AG08396 (cell line): Measurements from ENCODE around the gene SLC2A11.
"Not testable (repeated sequence)": the region's sequence is repeated elsewhere in the genome, so short reads cannot be mapped to it uniquely, and the experiment has no call there.

Experiments
- DNase-seq: peaks from one replicate; pipeline ENCODE4 v3.0.0; 2012; ENCODE audit warnings: low spot score, mixed read lengths

Gene SLC2A11

DNA sequence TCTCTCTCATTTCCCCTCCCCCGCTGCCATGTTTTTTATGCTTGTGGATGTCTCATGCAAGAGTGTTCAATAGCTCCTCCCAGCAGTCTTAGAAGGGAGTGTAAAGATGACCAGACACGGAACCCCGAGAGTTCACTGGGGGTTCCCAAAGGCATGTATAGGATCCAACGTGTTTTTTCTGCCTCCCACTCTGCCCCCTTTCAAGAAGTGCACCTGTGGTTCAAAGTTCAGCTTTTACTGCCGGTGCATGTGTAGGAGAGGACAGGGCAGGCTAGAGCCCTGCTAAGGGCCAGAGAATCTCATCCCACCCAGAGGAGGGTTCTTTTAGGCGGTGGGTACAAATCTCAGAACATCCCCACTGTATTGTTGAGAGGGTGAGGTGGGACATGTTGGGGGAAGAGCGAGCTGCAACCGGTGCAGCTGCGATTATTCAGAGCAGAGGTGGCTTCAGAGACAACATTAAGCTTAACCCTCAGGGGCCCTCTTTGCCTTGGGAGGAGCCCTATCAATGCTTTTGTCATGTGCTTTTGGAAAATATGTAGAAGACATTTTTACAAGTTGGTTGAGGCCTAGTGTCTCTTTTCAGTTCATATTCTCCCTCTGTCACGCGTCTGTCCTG lies 51.0 kb downstream of the SLC2A11 start:
- DNase-seq, result no peak

DNA sequence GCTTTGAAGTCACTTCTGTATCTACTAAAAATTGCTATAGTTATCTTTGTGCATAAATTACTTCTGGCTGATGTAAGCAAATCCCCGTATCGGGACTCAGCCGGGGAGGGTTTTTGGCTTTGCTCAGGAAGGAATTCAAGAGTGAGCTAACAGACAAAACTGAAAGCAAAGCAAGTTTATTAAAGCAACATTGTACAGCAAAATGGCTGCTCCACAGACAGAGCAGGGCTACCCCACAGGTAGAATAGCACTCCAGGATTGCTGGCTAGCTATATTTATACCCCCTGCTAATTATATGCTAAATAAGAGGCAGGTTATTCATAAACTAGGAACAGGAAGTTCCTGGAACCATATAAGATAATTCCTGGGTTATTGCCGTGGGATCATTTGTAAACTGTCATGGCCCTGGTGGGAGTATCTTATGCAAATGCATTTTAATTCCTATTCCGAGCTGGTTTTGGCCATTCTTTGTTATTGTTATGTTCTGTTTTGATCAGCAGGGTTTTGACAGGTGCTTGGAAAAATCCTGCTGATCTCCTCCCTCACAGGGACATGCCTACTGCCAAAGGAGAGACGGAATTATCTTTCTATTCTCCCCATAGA lies 51.7 kb downstream of the SLC2A11 start:
- DNase-seq, result no peak

DNA sequence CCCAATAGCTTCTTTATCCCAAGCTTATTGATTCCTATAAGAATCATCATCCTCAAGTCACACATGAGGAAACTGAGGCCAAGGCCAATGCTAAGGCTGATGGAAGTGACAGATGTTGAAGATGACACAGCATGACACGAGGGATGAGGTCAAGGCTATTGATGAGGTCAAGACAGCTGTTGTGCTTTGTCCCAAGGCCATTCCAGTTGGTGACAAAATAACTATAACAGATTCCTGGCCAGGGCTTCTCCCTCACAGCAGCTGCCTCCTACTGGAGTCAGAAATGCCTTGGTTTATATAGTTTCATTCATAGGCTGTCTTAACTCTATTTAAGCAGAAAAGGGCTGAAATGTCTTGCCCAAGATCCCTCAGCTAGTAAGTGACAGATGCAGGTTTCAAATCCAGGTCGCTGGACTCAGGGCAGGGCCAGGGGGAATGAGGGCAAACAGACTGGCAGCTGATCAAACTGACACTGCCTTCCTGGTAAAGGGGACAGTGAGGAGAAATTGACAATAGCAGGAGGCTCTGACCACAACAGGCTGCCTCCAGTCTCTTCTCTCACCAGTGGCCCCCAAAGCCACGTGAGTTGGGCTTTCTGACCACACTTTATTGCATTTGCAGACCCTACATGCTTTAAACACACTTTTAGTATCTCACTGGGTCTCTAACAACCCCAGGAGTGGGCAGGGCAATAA lies 53.0 kb downstream of the SLC2A11 start:
- no peak for DNase-seq

DNA sequence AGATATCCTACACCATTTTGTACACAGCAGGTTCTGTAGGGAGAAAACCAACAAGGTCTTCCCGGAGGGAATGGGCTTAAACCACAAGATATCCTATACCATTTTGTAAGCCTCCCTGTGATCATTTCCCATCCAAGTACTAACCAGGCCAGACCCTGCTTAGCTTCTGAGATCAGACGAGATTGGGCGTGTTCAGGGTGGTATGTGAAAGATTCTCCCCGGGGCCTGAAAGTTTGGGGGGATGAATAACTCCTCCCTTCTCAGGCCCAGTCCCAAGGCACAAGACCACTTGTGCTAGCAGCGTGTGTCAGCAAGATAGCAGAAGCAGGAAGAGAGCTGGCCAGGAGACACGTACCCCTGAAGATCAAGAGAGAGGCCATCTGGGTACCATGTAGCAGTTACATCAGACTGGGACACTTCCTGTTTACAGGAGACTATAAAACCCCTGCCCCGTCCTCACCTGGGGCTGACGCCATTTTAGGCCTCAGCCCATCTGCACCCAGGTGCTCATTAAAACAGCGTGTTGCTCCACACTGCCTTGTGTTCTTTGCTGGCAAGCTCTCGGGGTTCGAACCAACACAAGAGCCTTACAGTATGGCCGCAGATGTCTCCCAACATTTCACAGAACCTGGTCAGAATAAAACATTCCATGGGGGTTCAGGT lies 53.8 kb downstream of the SLC2A11 start:
- no peak for DNase-seq

DNA sequence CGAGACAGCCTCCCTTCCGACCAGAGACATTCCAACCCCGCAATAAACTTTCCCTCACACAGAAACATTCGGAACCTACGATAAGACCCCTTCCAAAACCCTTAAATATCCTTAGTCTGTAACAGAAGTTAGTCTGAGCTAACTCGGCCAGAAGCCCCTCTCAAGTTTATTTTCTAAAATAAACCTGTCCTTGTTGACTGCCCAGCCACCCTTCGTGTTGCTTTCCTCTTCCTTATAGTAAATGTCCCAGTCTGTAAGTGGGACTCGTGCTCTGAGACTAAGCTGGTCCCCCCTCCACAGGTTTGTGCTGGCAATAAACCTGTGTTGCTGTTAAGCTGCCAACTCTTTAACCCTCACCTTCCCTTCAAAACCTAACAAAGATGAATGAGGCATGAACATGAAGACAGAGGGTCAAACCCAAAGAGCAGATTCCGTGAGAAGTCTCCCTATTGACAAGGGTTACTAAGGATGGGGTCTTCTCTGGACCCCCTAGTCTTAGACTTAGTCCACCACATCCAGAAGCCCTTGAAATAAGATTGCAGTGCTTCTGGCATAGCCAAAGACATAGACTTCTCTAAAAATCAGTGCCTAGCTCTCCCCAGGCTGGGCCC lies 54.7 kb downstream of the SLC2A11 start:
- DNase-seq, result no peak

DNA sequence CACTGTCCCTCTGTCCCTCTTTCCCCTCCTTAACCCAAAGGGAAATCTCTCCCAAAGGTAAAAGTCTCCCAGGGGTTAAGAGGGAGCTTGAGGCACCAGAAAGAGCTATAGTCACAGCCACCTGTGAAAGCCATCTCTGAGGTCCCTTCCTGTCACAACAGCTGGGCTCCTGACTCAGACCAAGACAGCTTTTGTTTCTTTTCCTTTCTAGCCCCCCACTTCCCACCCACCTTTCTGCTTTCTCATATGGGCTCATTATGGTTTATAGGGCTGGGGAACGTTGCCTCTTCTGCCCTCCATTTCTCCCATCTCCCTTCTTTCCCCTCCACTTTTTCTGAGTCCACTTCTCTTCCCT lies 55.6 kb downstream of the SLC2A11 start:
- DNase-seq, result no peak

DNA sequence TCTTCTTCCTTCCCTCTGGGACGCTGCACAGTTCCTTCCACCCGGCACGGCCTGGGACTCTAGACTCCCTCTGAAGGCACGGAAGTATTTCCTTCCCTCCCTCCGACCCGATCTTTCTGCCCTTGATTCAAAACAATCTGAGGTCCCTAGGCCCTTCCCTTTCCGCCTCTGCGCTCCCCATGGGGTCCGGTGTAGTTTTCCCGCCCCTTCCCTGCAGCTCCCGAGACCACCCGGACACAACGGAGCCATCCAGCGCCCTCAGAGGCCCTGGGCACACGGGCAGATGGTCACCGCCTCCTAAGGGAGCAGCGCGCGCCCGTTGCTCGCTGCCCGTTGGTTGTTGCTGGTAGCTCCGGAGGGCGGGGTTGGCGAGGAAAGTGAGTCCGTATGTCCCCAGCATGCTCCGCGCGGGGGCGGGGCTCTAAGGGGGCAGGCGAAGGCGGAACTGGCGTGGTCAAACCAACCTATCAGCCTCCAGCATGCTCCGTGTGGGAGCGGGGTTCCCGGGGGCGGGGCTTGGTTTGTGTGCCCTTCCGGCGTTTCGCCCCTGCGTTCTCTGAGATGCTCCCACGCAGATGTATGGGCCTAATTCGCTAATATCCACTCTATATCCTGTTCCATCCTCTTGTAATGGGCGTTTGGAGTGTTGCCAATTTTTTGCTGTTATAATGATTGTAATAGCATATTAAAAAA lies 56.1 kb downstream of the SLC2A11 start:
- DNase-seq, result peak; percentile 97

DNA sequence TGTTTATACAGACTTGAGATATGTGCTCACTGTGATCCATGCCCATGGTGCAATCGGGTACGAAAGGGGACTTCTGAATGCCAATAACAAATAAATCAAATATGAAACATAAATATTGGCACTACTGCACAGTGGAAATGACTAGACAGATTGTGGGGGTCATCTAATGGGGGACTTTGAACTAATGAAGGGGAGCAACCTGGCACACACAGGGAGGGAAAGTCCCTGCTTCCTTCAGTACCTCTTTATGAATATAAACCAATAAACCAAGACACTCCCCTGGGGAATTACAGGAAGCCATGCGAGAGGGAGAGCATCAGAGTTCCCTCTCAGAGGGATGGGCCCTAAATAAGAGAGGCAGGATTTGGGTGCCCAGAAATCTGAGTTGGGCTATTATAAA lies 57.6 kb downstream of the SLC2A11 start:
- DNase-seq, result no peak

DNA sequence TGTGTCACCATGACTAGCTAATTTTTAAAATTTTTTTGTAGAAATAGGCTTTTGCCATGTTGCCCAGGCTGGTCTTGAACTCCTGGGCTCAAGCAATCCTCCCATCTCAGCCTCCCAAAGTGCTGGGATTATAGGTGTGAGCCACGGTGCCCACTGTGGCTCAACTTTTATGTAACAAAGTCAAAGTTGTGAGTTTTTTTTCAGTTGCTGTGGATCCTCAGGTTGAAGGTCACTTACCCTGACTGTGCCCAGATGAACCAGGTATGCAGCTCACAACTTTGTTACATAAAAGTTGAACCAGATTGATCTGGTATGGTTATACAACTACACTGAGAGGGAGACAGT lies 62.6 kb downstream of the SLC2A11 start:
- DNase-seq, result not testable (repeated sequence)

DNA sequence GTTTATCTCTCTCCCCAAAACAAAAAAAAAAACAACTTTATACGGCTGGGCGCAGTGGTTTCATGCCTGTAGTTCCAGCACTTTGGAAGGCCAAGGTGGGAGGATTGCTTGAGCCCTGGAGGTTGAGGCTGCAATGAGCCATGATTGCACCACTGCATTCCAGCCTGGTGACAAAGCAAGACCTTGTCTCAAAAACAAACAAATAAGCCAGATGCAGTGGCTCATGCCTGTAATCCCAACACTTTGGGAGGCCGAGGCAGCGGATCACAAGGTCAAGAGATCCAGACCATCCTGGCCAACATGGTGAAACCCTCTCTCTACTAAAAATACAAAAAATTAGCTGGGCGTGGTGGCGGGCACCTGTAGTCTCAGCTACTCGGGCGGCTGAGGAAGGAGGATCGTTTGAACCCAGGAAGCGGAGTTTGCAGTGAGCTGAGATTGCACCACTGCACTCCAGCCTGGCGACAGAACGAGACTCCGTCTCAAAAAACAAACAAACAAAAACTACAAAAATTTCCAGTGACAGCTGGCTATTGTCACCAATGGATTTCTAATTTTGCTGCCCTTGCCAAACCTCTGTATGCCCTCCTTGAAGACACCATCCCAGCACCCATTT lies 64.0 kb downstream of the SLC2A11 start:
- not testable (repeated sequence) for DNase-seq

DNA sequence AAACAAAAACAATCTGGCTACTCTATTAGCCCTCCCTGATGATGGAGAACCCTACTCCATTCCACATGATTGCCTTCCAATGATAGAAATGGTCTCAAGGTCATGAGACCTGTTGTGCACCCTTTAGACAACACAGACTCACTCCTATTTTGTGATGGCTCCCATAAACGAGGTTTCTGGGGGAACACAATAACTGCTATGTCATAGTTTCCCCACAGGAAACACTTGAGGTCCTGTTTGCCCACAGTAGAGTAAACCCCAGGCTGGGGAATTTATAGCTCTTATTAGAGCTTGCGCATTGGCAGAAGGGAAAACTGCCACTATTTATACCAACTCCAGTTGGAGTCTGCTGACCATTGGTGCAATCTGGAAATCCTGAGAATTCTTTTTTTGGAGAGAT lies 65.2 kb downstream of the SLC2A11 start:
- no peak for DNase-seq

DNA sequence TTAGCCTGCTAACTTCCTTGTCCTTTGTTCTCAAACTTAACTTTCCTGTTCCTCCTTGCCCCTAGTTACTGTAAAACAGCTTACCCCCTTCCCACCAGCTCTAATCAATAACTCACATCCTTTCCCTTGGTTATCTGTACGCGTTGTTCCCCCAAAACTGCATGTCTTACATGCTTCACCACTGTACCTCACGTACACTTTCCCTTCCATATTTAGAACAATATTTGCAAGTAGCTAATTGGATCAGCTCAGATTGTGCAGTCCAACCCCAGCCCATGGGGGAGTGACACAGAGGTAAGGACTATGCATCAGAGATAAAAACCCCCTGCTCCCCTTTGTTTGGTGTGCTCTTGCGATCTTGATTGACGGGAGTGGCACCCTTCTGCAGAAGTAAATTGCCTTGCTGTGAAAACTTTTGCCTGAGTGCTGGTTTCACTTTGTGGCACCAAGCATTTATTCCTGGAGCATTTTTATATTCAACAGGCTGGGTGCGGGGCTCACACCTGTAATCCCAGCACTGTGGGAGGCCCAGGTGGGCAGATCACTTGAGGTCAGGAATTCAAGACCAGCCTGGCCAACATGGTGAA lies 67.4 kb downstream of the SLC2A11 start:
- DNase-seq, result no peak

DNA sequence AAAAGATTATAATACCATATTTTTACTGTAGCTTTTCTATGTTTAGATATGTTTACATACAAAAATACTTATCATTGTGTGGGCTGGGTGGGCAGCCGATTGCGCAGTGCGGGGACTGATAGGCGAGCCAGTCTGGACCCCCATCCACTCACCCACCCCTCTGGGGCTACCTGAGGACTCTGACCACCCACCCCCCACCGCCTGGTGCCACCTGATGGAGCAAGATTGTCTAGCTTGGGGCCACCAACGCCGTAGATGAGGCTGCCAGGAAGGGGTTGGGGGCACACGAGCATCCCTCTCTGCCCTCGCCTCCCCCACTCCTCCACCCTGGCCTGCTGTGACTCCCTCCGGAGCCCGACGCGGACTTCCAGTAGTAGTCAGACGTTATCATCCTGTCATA lies 68.9 kb downstream of the SLC2A11 start:
- no peak for DNase-seq
